ENCODE measurements around the gene SUPT3H. TPM values are rescaled to one million over a fixed set of nuclear protein-coding genes. Genes with fewer than 3 reads are reported as not detected.

The SUPT3H gene
- total and polyA plus RNA-seq, 9 donors, result 10.3 to 23.1 (median 16.2) TPM

- Histone ChIP-seq H3K27ac (no peak overlapping the region), H3K27me3 (no peaks in the 10 kb centered on the region), H3K36me3 (no peaks in the 10 kb centered on the region), H3K4me1 (ENCODE audit: insufficient read depth) (no peaks in the 10 kb centered on the region), H3K9me3 (no peaks in the 10 kb centered on the region), H3K4me3 (no peak overlapping the region)
- TF ChIP-seq POLR2A (IDR thresholded peaks at IDR 0.05) (no peak), CTCF (IDR thresholded peaks at IDR 0.05) (no peak), EP300 (IDR thresholded peaks at IDR 0.05) (no peak)
- WGBS, 3 donors, result 89 to 99% (median 96%) methylated on average over 1 of the region's 1 CpG
- intact Hi-C loops (cut with DNase I), result no loop called here
- no peak for DNase-seq
Measured at GRCh38 chr6:44784195-44784594, 593.5 kb downstream of the SUPT3H start.

- TF ChIP-seq CTCF (IDR thresholded peaks at IDR 0.05), result no peak
- TF ChIP-seq POLR2A (IDR thresholded peaks at IDR 0.05), result no peak
- no peak for TF ChIP-seq EP300 (IDR thresholded peaks at IDR 0.05)
- no peak for DNase-seq
- intact Hi-C loops (cut with DNase I), result no loop called here
- no peak overlapping the region for H3K4me3 ChIP-seq
- H3K9me3 ChIP-seq, result no peaks in the 10 kb centered on the region
- H3K36me3 ChIP-seq, result no peaks in the 10 kb centered on the region
- 52 to 85% (median 77%) methylated on average over 3 of the region's 3 CpGs for WGBS, 3 donors
- no peaks in the 10 kb centered on the region for H3K27me3 ChIP-seq
- no peak overlapping the region for H3K27ac ChIP-seq
- H3K4me1 ChIP-seq (ENCODE audit: insufficient read depth), result no peaks in the 10 kb centered on the region
Measured at GRCh38 chr6:44782892-44783291, 594.8 kb downstream of the SUPT3H start.

GRCh38 chr6:44781912-44782597 is 595.7 kb downstream of the SUPT3H start:
- no peaks in the 10 kb centered on the region for H3K27me3 ChIP-seq
- no peak overlapping the region for H3K27ac ChIP-seq
- no peak overlapping the region for H3K4me3 ChIP-seq
- no peaks in the 10 kb centered on the region for H3K4me1 ChIP-seq (ENCODE audit: insufficient read depth)
- WGBS, 3 donors, result 70 to 85% (median 83%) methylated on average over 2 of the region's 2 CpGs
- DNase-seq, result no peak
- intact Hi-C loops (cut with DNase I), result no loop called here
- H3K9me3 ChIP-seq, result no peaks in the 10 kb centered on the region
- H3K36me3 ChIP-seq, result no peaks in the 10 kb centered on the region
- TF ChIP-seq EP300 (IDR thresholded peaks at IDR 0.05) (no peak), POLR2A (IDR thresholded peaks at IDR 0.05) (no peak), CTCF (IDR thresholded peaks at IDR 0.05) (no peak)

- TF ChIP-seq CTCF (IDR thresholded peaks at IDR 0.05) (no peak), EP300 (IDR thresholded peaks at IDR 0.05) (no peak), POLR2A (IDR thresholded peaks at IDR 0.05) (no peak)
- no peaks in the 10 kb centered on the region for H3K27me3 ChIP-seq
- H3K27ac ChIP-seq, result no peak overlapping the region
- H3K4me3 ChIP-seq, result no peak overlapping the region
- H3K4me1 ChIP-seq (ENCODE audit: insufficient read depth), result no peaks in the 10 kb centered on the region
- intact Hi-C loops (cut with DNase I), result no loop called here
- no peaks in the 10 kb centered on the region for H3K9me3 ChIP-seq
- no peaks in the 10 kb centered on the region for H3K36me3 ChIP-seq
- no peak for DNase-seq
- WGBS, 3 donors, result 89 to 98% (median 94%) methylated on average over 7 of the region's 7 CpGs
Measured at GRCh38 chr6:44780161-44780560, 597.6 kb downstream of the SUPT3H start.

Measured in ovary (tissue), 9 donors.